Testis (tissue), 2 donors: ENCODE results near the gene RASGRF1.

Source experiments
- POLR2A ChIP-seq: fragments of 450-650 bp; IDR thresholded peaks from one replicate; pipeline ENCODE4 v1.6.1; 2017; ENCODE audit warnings: antibody characterized with exemption, mild to moderate bottlenecking, moderate library complexity
- TF ChIP-seq, protein P1 (sequence below), 3 experiments: fragments of 450-650 bp in 2 of 3; fragments of 200-600 bp in 1 of 3; sonication (generic) in 1 of 3; IDR thresholded peaks; one replicate each; pipeline ENCODE4 v1.5.1; 2016 to 2019; ENCODE audit warnings: antibody characterized with exemption in 3 of 3, mild to moderate bottlenecking in 2 of 3, moderate library complexity in 1 of 3

DNA sequence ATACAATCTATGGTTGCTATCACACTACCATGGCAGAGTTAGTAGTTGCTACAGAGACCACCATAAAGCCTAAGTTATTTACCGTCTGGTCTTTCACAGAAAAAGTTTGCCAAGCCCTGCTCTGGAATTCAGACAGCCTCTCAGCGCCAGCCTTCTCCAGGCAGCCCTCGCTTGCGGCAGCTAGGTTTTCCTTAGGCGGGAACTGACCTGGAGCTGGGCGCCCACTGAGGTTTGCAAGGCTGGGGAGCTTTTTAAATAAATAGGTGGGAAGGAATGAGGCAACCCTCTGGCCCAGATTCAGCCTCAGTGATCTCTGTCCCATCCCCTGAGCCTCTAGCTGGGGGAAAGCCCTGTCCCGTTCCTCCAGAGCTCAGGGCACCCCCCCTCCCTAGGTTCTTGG, 146.9 kb downstream of the RASGRF1 start:
- TF ChIP-seq, protein P1, sequence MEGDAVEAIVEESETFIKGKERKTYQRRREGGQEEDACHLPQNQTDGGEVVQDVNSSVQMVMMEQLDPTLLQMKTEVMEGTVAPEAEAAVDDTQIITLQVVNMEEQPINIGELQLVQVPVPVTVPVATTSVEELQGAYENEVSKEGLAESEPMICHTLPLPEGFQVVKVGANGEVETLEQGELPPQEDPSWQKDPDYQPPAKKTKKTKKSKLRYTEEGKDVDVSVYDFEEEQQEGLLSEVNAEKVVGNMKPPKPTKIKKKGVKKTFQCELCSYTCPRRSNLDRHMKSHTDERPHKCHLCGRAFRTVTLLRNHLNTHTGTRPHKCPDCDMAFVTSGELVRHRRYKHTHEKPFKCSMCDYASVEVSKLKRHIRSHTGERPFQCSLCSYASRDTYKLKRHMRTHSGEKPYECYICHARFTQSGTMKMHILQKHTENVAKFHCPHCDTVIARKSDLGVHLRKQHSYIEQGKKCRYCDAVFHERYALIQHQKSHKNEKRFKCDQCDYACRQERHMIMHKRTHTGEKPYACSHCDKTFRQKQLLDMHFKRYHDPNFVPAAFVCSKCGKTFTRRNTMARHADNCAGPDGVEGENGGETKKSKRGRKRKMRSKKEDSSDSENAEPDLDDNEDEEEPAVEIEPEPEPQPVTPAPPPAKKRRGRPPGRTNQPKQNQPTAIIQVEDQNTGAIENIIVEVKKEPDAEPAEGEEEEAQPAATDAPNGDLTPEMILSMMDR (IDR thresholded peaks at IDR 0.05), result no peak
- TF ChIP-seq POLR2A, result no peak
